HFF-Myc (cell line): Measurements from ENCODE around the gene PTPRN2.
"Not testable (repeated sequence)": the region's sequence is repeated elsewhere in the genome, so short reads cannot be mapped to it uniquely, and the experiment has no call there.

ENCODE experiments used
- DNase-seq: peaks from one replicate; pipeline ENCODE4 v3.0.0-alpha.2; 2011; ENCODE audit warnings: low read depth; ENCODE audit errors: extremely low read depth
- H3K4me3 ChIP-seq: replicated peaks from 2 replicates; pipeline ENCODE4 v1.5.1; 2011; ENCODE audit warnings: low read depth, mild to moderate bottlenecking, control low read depth, low read length
- CTCF ChIP-seq: IDR thresholded peaks from 2 replicates; pipeline ENCODE4 v1.5.1; 2012; ENCODE audit warnings: mild to moderate bottlenecking, low read depth, low read length, control low read depth; ENCODE audit errors: missing control alignments

The PTPRN2 gene

DNA sequence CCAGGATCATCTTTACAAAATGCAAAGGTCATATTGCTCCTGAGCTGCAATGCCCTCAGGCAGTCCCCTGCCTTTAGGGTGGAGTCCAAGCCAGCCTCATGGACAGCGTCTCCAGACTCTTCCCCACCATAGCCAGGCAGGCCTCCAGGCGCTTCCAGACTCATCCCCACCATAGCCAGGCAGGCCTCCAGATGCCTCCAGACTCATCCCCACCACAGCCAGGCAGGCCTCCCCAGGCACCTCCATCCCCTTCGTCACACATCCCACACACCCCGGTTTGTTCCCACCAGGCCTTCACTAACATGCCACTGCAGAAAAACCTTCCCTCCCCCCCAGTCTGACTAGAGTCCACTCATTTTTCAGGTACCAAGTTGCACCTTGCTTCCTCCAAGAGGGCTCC lies 70.1 kb downstream of the PTPRN2 start:
- H3K4me3 ChIP-seq: no peak overlapping the region
- no peak for TF ChIP-seq CTCF
- no peak for DNase-seq

DNA sequence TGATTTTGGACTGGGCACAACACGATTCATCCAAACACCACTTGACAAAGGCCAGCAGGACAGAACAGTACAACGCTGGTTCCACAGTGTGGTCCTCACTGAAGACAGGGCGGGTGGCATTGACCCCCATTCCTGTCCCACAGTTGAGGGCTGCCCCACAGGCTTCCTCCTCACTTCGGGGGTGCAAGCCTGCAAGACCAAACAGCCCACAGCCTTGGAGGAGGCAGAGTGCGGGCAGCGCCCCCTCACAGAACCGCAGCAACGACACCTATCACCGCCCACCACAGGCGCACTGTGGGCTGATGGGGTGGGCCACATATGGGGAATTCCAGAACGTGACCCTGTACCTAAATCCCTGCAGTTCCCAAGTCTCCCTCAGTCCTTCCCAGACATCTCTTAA lies 70.6 kb downstream of the PTPRN2 start:
- no peak overlapping the region for H3K4me3 ChIP-seq
- no peak for TF ChIP-seq CTCF
- no peak for DNase-seq

GRCh38 chr7:158516524-158516923 lies 71.1 kb downstream of the PTPRN2 start:
- DNase-seq: no peak
- H3K4me3 ChIP-seq: no peak overlapping the region
- TF ChIP-seq CTCF: no peak

DNA sequence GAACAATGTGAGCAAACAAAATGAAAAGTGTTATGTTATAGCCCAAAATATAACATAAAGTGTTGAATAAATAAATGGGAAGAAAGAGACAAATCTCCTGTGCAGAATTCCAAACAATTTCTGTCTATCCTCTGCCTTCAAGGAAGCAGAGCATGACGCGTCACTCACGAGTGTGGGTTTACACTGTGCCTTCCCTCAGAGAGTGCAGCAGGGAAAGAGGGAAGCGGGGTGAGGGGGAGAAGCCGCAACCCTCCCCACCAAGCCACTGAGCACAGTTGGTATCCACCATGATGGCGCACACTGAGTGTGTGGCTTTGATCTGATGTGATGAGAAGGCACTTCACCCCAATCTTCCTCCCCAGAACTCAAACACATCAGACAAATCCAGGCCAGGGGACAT lies 74.8 kb downstream of the PTPRN2 start:
- DNase-seq: no peak
- H3K4me3 ChIP-seq: no peak overlapping the region
- no peak for TF ChIP-seq CTCF

GRCh38 chr7:158512042-158512441 lies 75.6 kb downstream of the PTPRN2 start:
- no peak for TF ChIP-seq CTCF
- H3K4me3 ChIP-seq: no peak overlapping the region
- no peak for DNase-seq

DNA sequence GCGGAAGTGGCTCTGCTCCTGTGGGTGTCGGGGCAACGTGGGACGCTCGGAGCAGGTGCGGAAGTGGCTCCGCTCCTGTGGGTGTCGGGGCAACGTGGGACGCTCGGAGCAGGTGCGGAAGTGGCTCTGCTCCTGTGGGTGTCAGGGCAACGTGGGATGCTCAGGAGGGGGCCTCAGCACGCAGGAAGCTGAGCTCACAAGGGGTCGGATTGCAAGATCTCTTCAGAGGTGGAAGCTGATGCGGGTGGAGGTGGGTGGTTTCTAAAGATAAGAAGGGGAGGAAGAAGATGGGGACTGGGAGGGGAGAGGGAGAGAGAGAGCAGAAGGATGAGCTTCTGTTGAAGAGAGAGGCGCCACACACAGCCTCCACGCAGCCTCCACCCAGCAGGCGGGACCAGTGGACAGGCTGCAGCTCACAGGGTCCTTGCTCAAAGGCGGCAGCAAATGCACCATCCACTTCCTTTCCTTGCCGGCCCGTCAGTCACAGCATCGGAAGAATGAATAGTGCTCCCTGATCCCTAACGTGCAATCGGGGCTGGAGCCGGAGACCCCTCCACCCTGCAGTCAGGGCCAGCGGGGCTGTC lies 78.7 kb downstream of the PTPRN2 start:
- no peak for DNase-seq
- no peak overlapping the region for H3K4me3 ChIP-seq
- TF ChIP-seq CTCF: no peak

GRCh38 chr7:158508321-158508720 lies 79.3 kb downstream of the PTPRN2 start:
- not testable (repeated sequence) for H3K4me3 ChIP-seq, DNase-seq

DNA sequence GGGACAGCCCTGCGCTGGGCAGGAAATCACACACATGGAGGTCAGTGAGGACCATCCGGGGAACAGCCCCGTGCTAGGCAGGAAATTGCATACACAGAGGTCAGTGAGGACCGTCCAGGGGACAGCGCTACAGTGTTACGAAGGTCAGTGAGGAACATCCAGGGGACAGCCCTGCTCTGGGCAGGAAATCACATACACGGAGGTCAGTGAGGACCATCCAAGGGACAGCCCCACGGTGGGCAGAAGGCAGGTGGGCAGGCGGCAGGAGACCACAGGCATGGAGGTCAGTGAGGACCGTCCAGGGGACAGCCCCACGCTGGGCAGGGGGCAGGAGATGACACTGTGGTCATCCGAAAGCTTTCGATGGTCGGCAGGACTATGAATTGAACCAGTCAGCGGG lies 79.7 kb downstream of the PTPRN2 start:
- no peak for DNase-seq
- no peak for TF ChIP-seq CTCF
- H3K4me3 ChIP-seq: no peak overlapping the region

DNA sequence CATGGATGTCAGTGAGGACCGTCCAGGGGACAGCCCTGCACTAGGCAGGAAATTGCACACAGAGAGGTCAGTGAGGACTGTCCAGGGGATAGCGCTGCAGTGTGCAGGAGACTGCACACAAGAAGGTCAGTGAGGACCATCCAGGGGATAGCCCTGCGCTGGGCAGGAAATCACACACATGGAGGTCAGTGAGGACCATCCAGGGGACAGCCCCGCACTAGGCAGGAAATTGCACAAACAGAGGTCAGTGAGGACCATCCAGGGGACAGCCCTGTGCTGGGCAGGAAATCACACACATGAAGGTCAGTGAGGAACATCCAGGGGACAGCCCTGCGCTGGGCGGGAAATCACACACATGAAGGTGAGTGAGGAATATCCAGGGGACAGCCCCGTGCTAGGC lies 80.4 kb downstream of the PTPRN2 start:
- DNase-seq: not testable (repeated sequence)

More for the DNA sequence above, 80.4 kb downstream of the PTPRN2 start:
- H3K4me3 ChIP-seq: not testable (repeated sequence)
